ENCODE results near the gene TFEB. TPM values are rescaled to one million over a fixed set of nuclear protein-coding genes. Genes with fewer than 3 reads are reported as not detected.
A peak's percentile ranks its signal among the peaks of the same experiment; 100 is the strongest.

Gene TFEB
- total and polyA plus RNA-seq, 2 donors from 2014 or later: 50.7 to 51.0 TPM

- no peak for TF ChIP-seq CTCF (IDR thresholded peaks at IDR 0.05; ENCODE audit: borderline replicate concordance, extremely low read depth, insufficient read depth)
- DNase-seq (peak in 1 of 5 donors; percentile 4), FAIRE-seq (no peak)
- no peaks in the 10 kb centered on the region for H3K36me3 ChIP-seq (ENCODE audit: control insufficient read depth in 2 of 3, insufficient read depth in 3 of 3, low read length in 3 of 3)
- intact Hi-C loops (cut with DNase I): no loop called here
- no peaks in the 10 kb centered on the region for H3K4me1 ChIP-seq (ENCODE audit: control insufficient read depth in 2 of 3, insufficient read depth in 2 of 3, low read depth in 1 of 3, low read length in 3 of 3)
- H3K9ac ChIP-seq (ENCODE audit: low read length in 3 of 3): no peak overlapping the region
- no peak overlapping the region for H3K27ac ChIP-seq (ENCODE audit: low read depth in 2 of 2, low read length in 2 of 2)
- no peaks in the 10 kb centered on the region for H3K9me3 ChIP-seq (ENCODE audit: control insufficient read depth in 2 of 3, insufficient read depth in 1 of 3, low read length in 3 of 3)
- no peak overlapping the region for H3K4me3 ChIP-seq (ENCODE audit: low read length in 3 of 3)
- no peaks in the 10 kb centered on the region for H3K27me3 ChIP-seq (ENCODE audit: control insufficient read depth, insufficient read depth, low read length)
These were observed 64.0 kb downstream of the TFEB start for GRCh38 chr6:41671376-41671775.

GRCh38 chr6:41670703-41671360, 64.6 kb downstream of the TFEB start:
- FAIRE-seq (no peak), DNase-seq (no peak)
- Histone ChIP-seq H3K36me3 (ENCODE audit: control insufficient read depth in 2 of 3, insufficient read depth in 3 of 3, low read length in 3 of 3) (no peaks in the 10 kb centered on the region), H3K4me3 (ENCODE audit: low read length in 3 of 3) (no peak overlapping the region), H3K9ac (ENCODE audit: low read length in 3 of 3) (no peak overlapping the region), H3K9me3 (ENCODE audit: control insufficient read depth in 2 of 3, insufficient read depth in 1 of 3, low read length in 3 of 3) (no peaks in the 10 kb centered on the region), H3K4me1 (ENCODE audit: control insufficient read depth in 2 of 3, insufficient read depth in 2 of 3, low read depth in 1 of 3, low read length in 3 of 3) (no peaks in the 10 kb centered on the region), H3K27ac (ENCODE audit: low read depth in 2 of 2, low read length in 2 of 2) (no peak overlapping the region), H3K27me3 (ENCODE audit: control insufficient read depth, insufficient read depth, low read length) (no peaks in the 10 kb centered on the region)
- TF ChIP-seq CTCF (IDR thresholded peaks at IDR 0.05; ENCODE audit: borderline replicate concordance, extremely low read depth, insufficient read depth): no peak
- intact Hi-C loops (cut with DNase I): no loop called here

GRCh38 chr6:41668968-41669367, 66.4 kb downstream of the TFEB start:
- Histone ChIP-seq H3K36me3 (ENCODE audit: control insufficient read depth in 2 of 3, insufficient read depth in 3 of 3, low read length in 3 of 3) (no peaks in the 10 kb centered on the region), H3K4me1 (ENCODE audit: control insufficient read depth in 2 of 3, insufficient read depth in 2 of 3, low read depth in 1 of 3, low read length in 3 of 3) (no peaks in the 10 kb centered on the region), H3K9ac (ENCODE audit: low read length in 3 of 3) (no peak overlapping the region), H3K4me3 (ENCODE audit: low read length in 3 of 3) (no peak overlapping the region), H3K27ac (ENCODE audit: low read depth in 2 of 2, low read length in 2 of 2) (no peak overlapping the region), H3K27me3 (ENCODE audit: control insufficient read depth, insufficient read depth, low read length) (no peaks in the 10 kb centered on the region), H3K9me3 (ENCODE audit: control insufficient read depth in 2 of 3, insufficient read depth in 1 of 3, low read length in 3 of 3) (no peaks in the 10 kb centered on the region)
- no peak for TF ChIP-seq CTCF (IDR thresholded peaks at IDR 0.05; ENCODE audit: borderline replicate concordance, extremely low read depth, insufficient read depth)
- FAIRE-seq: no peak
- no peak for DNase-seq
- intact Hi-C loops (cut with DNase I): no loop called here

- Histone ChIP-seq H3K9me3 (ENCODE audit: control insufficient read depth in 2 of 3, insufficient read depth in 1 of 3, low read length in 3 of 3) (no peaks in the 10 kb centered on the region), H3K4me3 (ENCODE audit: low read length in 3 of 3) (no peak overlapping the region), H3K4me1 (ENCODE audit: control insufficient read depth in 2 of 3, insufficient read depth in 2 of 3, low read depth in 1 of 3, low read length in 3 of 3) (no peaks in the 10 kb centered on the region), H3K36me3 (ENCODE audit: control insufficient read depth in 2 of 3, insufficient read depth in 3 of 3, low read length in 3 of 3) (no peaks in the 10 kb centered on the region), H3K27ac (ENCODE audit: low read depth in 2 of 2, low read length in 2 of 2) (no peak overlapping the region), H3K27me3 (ENCODE audit: control insufficient read depth, insufficient read depth, low read length) (no peaks in the 10 kb centered on the region), H3K9ac (ENCODE audit: low read length in 3 of 3) (no peak overlapping the region)
- DNase-seq: no peak
- no peak for FAIRE-seq
- intact Hi-C loops (cut with DNase I): no loop called here
- TF ChIP-seq CTCF (IDR thresholded peaks at IDR 0.05; ENCODE audit: borderline replicate concordance, extremely low read depth, insufficient read depth): no peak
These were observed 68.2 kb downstream of the TFEB start for GRCh38 chr6:41667195-41667594.
